WTC11 (cell line): Measurements from ENCODE around the gene M1AP. TPM values are rescaled to one million over a fixed set of nuclear protein-coding genes. Genes with fewer than 3 reads are reported as not detected.

Experiments used
- CBFB ChIP-seq: sonication (generic); formaldehyde crosslinking; IDR thresholded peaks from 2 replicates; pipeline ENCODE4 v1.8.1; 2022; ENCODE audit warnings: mild to moderate bottlenecking, low read depth, missing genetic modification reagents
- ELF4 ChIP-seq: sonication (generic); formaldehyde crosslinking; IDR thresholded peaks from 2 replicates; pipeline ENCODE4 v1.8.1; 2022; ENCODE audit warnings: low read depth, mild to moderate bottlenecking, moderate library complexity, missing genetic modification reagents
- GABPB1 ChIP-seq: sonication (generic); formaldehyde crosslinking; IDR thresholded peaks from 2 replicates; pipeline ENCODE4 v1.8.1; 2023; ENCODE audit warnings: mild to moderate bottlenecking, missing genetic modification reagents
- IRF2 ChIP-seq: sonication (generic); formaldehyde crosslinking; IDR thresholded peaks from 2 replicates; pipeline ENCODE4 v1.8.0; 2022; ENCODE audit warnings: low read depth, missing genetic modification reagents, borderline replicate concordance
- SOX15 ChIP-seq: fragments of 250-450 bp; sonication (Bioruptor Pico); IDR thresholded peaks from 2 replicates; pipeline ENCODE4 v1.9.0; 2021; ENCODE audit warnings: mild to moderate bottlenecking
- ZBTB21 ChIP-seq: sonication (generic); formaldehyde crosslinking; IDR thresholded peaks from 2 replicates; pipeline ENCODE4 v1.8.1; 2023; ENCODE audit warnings: mild to moderate bottlenecking, missing genetic modification reagents, borderline replicate concordance
- ZNF121 ChIP-seq: sonication (generic); formaldehyde crosslinking; IDR thresholded peaks from 2 replicates; pipeline ENCODE4 v1.8.0; 2023; ENCODE audit warnings: missing genetic modification reagents
- ZNF219 ChIP-seq: sonication (generic); formaldehyde crosslinking; IDR thresholded peaks from 2 replicates; pipeline ENCODE4 v1.8.0; 2023; ENCODE audit warnings: missing genetic modification reagents, mild to moderate bottlenecking, borderline replicate concordance
- ZNF263 ChIP-seq: sonication (generic); formaldehyde crosslinking; IDR thresholded peaks from 2 replicates; pipeline ENCODE4 v1.8.1; 2022; ENCODE audit warnings: low read depth, mild to moderate bottlenecking, moderate library complexity, missing genetic modification reagents
- ZNF396 ChIP-seq: fragments of 250-450 bp; sonication (Bioruptor Pico); IDR thresholded peaks from 2 replicates; pipeline ENCODE4 v1.8.0; 2021; ENCODE audit warnings: mild to moderate bottlenecking, moderate library complexity, borderline replicate concordance
- ZNF423 ChIP-seq: fragments of 250-450 bp; sonication (Bioruptor Pico); IDR thresholded peaks from 2 replicates; pipeline ENCODE4 v2.1.2; 2022; ENCODE audit warnings: mild to moderate bottlenecking, moderate library complexity
- total RNA-seq: library from RNA; stranded (reverse); gene quantifications from 3 replicates; pipeline ENCODE4 v1.2.3, GENCODE V29; 2021
- TF ChIP-seq, protein P1 (sequence below): sonication (generic); formaldehyde crosslinking; IDR thresholded peaks from 2 replicates; pipeline ENCODE4 v1.8.0; 2022; ENCODE audit warnings: mild to moderate bottlenecking, missing genetic modification reagents
- TF ChIP-seq, protein P2 (sequence below): sonication (generic); formaldehyde crosslinking; IDR thresholded peaks from 2 replicates; pipeline ENCODE4 v1.8.1; 2022; ENCODE audit warnings: low read depth, missing genetic modification reagents, borderline replicate concordance
- TF ChIP-seq, protein P3 (sequence below): sonication (generic); formaldehyde crosslinking; IDR thresholded peaks from 2 replicates; pipeline ENCODE4 v1.8.1; 2023; ENCODE audit warnings: mild to moderate bottlenecking, missing genetic modification reagents
- TF ChIP-seq, protein P4 (sequence below): sonication (generic); formaldehyde crosslinking; IDR thresholded peaks from 2 replicates; pipeline ENCODE4 v1.8.0; 2022; ENCODE audit warnings: mild to moderate bottlenecking, missing genetic modification reagents
- TF ChIP-seq, protein P5 (sequence below): sonication (generic); formaldehyde crosslinking; IDR thresholded peaks from 2 replicates; pipeline ENCODE4 v1.8.1; 2022; ENCODE audit warnings: missing genetic modification reagents, borderline replicate concordance
- TF ChIP-seq, protein P6 (sequence below): fragments of 250-450 bp; sonication (Bioruptor Pico); IDR thresholded peaks from 2 replicates; pipeline ENCODE4 v1.9.0; 2021; ENCODE audit warnings: moderate library complexity, mild to moderate bottlenecking, inconsistent platforms, borderline replicate concordance

Gene M1AP
- total RNA-seq, 1 experiment from 2014 or later: 5.9 TPM

DNA sequence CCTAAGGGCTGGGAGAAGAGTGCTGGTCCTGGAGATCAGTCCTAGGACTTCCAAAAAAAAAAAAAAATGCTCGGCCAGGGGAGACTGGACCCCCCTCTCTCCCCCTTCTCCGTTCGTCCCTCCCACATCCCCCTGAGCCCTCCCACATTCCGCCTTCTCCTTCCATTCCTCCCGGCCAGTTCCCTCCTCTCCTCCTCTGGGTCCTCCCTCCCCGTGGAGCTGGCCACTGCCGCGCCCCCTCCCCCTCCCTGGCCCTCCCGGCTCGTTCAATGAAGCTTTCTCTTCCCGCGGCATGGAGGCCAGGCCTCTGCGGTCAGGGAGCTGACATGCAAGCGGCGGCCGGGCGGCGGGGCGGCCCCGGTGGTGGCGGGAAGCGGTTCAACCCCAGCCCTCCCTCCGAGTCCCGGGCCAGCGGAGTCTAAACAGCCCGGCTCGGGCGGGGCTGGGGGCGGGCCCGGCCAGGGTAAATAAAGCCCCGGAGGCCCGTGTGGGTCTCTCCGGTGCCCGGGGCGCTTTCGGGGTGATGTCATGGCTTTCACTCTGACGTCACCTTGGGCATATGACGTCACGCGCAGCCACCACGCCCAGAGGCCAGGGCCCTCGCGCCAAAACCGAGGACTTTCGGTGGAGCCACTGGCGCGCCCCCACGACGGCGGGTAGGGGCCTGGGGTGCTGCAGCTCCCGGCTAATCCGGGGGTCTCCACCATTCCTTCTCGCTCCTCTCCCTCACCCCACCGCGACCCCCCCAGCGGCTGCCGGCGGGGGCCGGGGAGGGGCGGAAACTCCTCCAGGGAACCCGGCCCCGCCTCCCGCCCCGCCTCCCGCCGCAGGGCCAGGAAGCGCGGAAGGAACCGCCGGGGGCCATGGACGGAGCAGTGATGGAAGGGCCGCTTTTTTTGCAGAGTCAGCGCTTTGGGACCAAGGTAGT is 94.0 kb downstream of the M1AP start, which contains the start of the genes DOK1 and LOXL3 (continued):
- TF ChIP-seq, protein P1, sequence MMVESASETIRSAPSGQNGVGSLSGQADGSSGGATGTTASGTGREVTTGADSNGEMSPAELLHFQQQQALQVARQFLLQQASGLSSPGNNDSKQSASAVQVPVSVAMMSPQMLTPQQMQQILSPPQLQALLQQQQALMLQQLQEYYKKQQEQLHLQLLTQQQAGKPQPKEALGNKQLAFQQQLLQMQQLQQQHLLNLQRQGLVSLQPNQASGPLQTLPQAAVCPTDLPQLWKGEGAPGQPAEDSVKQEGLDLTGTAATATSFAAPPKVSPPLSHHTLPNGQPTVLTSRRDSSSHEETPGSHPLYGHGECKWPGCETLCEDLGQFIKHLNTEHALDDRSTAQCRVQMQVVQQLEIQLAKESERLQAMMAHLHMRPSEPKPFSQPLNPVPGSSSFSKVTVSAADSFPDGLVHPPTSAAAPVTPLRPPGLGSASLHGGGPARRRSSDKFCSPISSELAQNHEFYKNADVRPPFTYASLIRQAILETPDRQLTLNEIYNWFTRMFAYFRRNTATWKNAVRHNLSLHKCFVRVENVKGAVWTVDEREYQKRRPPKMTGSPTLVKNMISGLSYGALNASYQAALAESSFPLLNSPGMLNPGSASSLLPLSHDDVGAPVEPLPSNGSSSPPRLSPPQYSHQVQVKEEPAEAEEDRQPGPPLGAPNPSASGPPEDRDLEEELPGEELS (CRISPR knock-in tag): no peak
- TF ChIP-seq, protein P2, sequence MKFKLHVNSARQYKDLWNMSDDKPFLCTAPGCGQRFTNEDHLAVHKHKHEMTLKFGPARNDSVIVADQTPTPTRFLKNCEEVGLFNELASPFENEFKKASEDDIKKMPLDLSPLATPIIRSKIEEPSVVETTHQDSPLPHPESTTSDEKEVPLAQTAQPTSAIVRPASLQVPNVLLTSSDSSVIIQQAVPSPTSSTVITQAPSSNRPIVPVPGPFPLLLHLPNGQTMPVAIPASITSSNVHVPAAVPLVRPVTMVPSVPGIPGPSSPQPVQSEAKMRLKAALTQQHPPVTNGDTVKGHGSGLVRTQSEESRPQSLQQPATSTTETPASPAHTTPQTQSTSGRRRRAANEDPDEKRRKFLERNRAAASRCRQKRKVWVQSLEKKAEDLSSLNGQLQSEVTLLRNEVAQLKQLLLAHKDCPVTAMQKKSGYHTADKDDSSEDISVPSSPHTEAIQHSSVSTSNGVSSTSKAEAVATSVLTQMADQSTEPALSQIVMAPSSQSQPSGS (CRISPR knock-in tag): no peak
- TF ChIP-seq ZNF263 (CRISPR knock-in tag): 0 out of 2 replicates have a peak, but pooled peaks have one; percentile 26
- 0 out of 2 replicates have a peak, but pooled peaks have one; percentile 46 for TF ChIP-seq ZNF121 (CRISPR knock-in tag)
- TF ChIP-seq, protein P3, sequence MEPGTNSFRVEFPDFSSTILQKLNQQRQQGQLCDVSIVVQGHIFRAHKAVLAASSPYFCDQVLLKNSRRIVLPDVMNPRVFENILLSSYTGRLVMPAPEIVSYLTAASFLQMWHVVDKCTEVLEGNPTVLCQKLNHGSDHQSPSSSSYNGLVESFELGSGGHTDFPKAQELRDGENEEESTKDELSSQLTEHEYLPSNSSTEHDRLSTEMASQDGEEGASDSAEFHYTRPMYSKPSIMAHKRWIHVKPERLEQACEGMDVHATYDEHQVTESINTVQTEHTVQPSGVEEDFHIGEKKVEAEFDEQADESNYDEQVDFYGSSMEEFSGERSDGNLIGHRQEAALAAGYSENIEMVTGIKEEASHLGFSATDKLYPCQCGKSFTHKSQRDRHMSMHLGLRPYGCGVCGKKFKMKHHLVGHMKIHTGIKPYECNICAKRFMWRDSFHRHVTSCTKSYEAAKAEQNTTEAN (CRISPR knock-in tag): no peak
- TF ChIP-seq ZNF423: no peak
- TF ChIP-seq IRF2 (CRISPR knock-in tag): no peak
- TF ChIP-seq, protein P4, sequence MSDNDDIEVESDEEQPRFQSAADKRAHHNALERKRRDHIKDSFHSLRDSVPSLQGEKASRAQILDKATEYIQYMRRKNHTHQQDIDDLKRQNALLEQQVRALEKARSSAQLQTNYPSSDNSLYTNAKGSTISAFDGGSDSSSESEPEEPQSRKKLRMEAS (CRISPR knock-in tag): peak; percentile 17; the same call in 1 of the 2 replicates
- TF ChIP-seq CBFB (CRISPR knock-in tag): no peak
- TF ChIP-seq, protein P5, sequence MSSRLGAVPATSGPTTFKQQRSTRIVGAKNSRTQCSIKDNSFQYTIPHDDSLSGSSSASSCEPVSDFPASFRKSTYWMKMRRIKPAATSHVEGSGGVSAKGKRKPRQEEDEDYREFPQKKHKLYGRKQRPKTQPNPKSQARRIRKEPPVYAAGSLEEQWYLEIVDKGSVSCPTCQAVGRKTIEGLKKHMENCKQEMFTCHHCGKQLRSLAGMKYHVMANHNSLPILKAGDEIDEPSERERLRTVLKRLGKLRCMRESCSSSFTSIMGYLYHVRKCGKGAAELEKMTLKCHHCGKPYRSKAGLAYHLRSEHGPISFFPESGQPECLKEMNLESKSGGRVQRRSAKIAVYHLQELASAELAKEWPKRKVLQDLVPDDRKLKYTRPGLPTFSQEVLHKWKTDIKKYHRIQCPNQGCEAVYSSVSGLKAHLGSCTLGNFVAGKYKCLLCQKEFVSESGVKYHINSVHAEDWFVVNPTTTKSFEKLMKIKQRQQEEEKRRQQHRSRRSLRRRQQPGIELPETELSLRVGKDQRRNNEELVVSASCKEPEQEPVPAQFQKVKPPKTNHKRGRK (CRISPR knock-in tag): no peak
- no peak for TF ChIP-seq GABPB1 (CRISPR knock-in tag)
- no peak for TF ChIP-seq ZNF396 (CRISPR knock-in tag)
- no peak for TF ChIP-seq ZNF219 (CRISPR knock-in tag)
- TF ChIP-seq, protein P6, sequence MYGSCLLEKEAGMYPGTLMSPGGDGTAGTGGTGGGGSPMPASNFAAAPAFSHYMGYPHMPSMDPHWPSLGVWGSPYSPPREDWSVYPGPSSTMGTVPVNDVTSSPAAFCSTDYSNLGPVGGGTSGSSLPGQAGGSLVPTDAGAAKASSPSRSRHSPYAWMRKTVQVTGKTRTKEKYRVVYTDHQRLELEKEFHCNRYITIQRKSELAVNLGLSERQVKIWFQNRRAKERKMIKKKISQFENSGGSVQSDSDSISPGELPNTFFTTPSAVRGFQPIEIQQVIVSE (CRISPR knock-in tag): no peak
- peak; percentile 100 for TF ChIP-seq ZBTB21 (CRISPR knock-in tag)
- no peak for TF ChIP-seq SOX15
- no peak for TF ChIP-seq ELF4 (CRISPR knock-in tag)
